ENCODE measurements around the gene RHBDL1. TPM values are rescaled to one million over a fixed set of nuclear protein-coding genes. Genes with fewer than 3 reads are reported as not detected.
A peak's percentile ranks its signal among the peaks of the same experiment; 100 is the strongest.

Gene RHBDL1
- total RNA-seq, 1 experiment from 2014 or later: 12.7 TPM

DNA sequence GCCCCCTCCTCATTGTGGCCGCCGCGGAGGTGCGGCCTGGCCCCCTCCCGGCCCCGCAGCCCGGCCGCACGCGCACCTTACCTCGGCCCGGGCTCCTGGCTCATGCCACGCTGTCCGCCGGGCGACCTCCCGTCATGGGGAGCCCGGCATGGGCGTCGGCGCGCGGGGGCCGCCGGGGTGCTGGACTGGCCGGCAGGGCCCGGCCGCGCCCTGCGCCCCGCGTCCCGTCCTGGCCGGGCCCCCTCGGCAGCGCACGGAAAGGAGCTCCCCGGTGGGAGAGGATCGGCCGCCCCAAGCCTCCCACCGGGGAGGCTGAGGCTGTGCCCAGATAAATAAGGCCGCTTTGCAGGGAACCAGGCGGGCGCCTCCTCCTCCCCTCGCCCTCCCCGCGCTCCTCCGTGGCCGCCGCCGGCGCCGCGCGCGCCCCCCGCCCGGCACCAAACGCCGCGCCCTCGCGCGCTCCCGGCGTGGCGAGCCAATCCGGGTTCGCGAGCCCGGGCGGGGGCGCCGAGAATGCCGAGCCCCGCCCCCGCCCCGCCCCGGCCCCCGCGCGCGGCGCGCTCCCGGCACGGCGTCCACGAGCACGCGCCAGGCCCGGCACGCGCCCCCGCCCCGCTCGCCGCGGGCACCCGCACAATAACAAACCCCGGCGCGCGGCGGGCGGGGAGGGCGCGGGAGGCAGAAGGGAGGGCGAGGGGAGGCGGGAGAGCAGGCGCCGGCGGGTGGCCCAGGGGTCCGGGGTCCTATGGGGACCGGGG is 30.1 kb downstream of the RHBDL1 start, which contains the start of gene FBXL16:
Gene FBXL16, minus strand, starts transcription at position 371 of the 758 bp plus-strand sequence. CDS start 8,396 bp downstream, outside the sequence.
- BruUV-seq (replicated peaks): no TSS peak
- no peaks in the 10 kb centered on the region for H3K27me3 ChIP-seq (ENCODE audit: insufficient read depth, low read length)
- H3K9me3 ChIP-seq (ENCODE audit: control insufficient read depth in 1 of 2, insufficient read depth in 1 of 2, low read depth in 1 of 2, low read length in 2 of 2): no peaks in the 10 kb centered on the region
- ATAC-seq (peak; percentile 76), DNase-seq (ENCODE audit: low read depth, low spot score) (no peak)
- H3K4me3 ChIP-seq (replicated peaks in 1 of 2; ENCODE audit: low read depth in 1 of 2, low read length in 2 of 2): peak within 1 kb of the TSS; percentile 77 to 92
- ChIA-PET RAD21 (ENCODE audit: low non-redundant PET in 1 of 2, low total read pairs in 2 of 2, uncharacterized antibody in 2 of 2, unreplicated experiment in 2 of 2) (no interaction called here), POLR2A (no interaction called here), CTCF (interaction anchor here (0.6 kb wide), 1 partner anchor 10 kb away, joined by 3 read pairs; no protein-coding TSS in a partner anchor)
- H4K20me1 ChIP-seq (ENCODE audit: insufficient read depth): no peaks in the 10 kb centered on the region
- TF ChIP-seq POLR2AphosphoS5 (IDR thresholded peaks at IDR 0.05; ENCODE audit: low read depth, low read length): peak; percentile 48
- peak; percentile 56; the same call in 1 of the 2 replicates for TF ChIP-seq ZFX (IDR thresholded peaks at IDR 0.05)
- no peak for TF ChIP-seq CEBPB (IDR thresholded peaks at IDR 0.05; ENCODE audit: low read depth)
- no peak for TF ChIP-seq ZBTB33 (IDR thresholded peaks at IDR 0.05; ENCODE audit: extremely low read depth, insufficient replicate concordance, low read length)
- TF ChIP-seq ZNF274 (IDR thresholded peaks at IDR 0.05; ENCODE audit: low read depth, low read length): no peak
- peak within 1 kb of the TSS; percentile 91 for H3K9ac ChIP-seq (ENCODE audit: low read length)
- peaks cover 34% of the 10 kb centered on the region for H3K79me2 ChIP-seq (ENCODE audit: insufficient read depth, low read length)
- peaks cover 0 to 29% of the 10 kb centered on the region in 2 experiments; a peak in 3 of 4 replicates for H3K4me1 ChIP-seq (ENCODE audit: control insufficient read depth in 1 of 2, insufficient read depth in 2 of 2, low read length in 2 of 2)
- peak within 1 kb of the TSS; percentile 87 for H3K27ac ChIP-seq (ENCODE audit: low read depth, low read length)
- H3K4me2 ChIP-seq (ENCODE audit: low read length): peak within 1 kb of the TSS; percentile 97
- H3K36me3 ChIP-seq (ENCODE audit: control insufficient read depth in 1 of 2, insufficient read depth in 2 of 2, low read length in 2 of 2): no peaks in the 10 kb centered on the region; a peak in 2 of 4 replicates
- H3K9me2 ChIP-seq (ENCODE audit: insufficient read depth): no peaks in the 10 kb centered on the region
- H2AFZ ChIP-seq (ENCODE audit: low read depth, low read length, poor library complexity, severe bottlenecking): no peak within 1 kb of the TSS
- intact Hi-C loops (cut with micrococcal nuclease): no loop called here

Data from HCT116 (cell line).